Astrocyte of the hippocampus (primary cell): ENCODE results near the gene PAX9.

Experiments used
- DNase-seq: peaks from one replicate; pipeline ENCODE4 v3.0.0; 2011; ENCODE audit warnings: low read depth, low spot score

The PAX9 gene

GRCh38 chr14:36661506-36662257, at the start of gene PAX9:
PAX9 (plus strand) TSS chr14:36661860; CDS start chr14:36662090, 230 bp downstream.
- DNase-seq, result peak; percentile 83

GRCh38 chr14:36617824-36618223, 43.8 kb upstream of the PAX9 start:
- no peak for DNase-seq

GRCh38 chr14:36618641-36619040, 43.0 kb upstream of the PAX9 start:
- DNase-seq, result no peak

GRCh38 chr14:36619131-36619530, 42.5 kb upstream of the PAX9 start:
- DNase-seq, result no peak

- no peak for DNase-seq
Measured at GRCh38 chr14:36619853-36620252, 41.8 kb upstream of the PAX9 start.

GRCh38 chr14:36625014-36625413, 36.6 kb upstream of the PAX9 start:
- no peak for DNase-seq

- DNase-seq, result no peak
Measured at GRCh38 chr14:36625436-36625835, 36.2 kb upstream of the PAX9 start.

GRCh38 chr14:36626151-36626550, 35.5 kb upstream of the PAX9 start:
- no peak for DNase-seq

GRCh38 chr14:36627981-36628380, 33.7 kb upstream of the PAX9 start:
- no peak for DNase-seq

GRCh38 chr14:36633580-36633979, 28.1 kb upstream of the PAX9 start:
- DNase-seq, result no peak

- peak; percentile 51 for DNase-seq
Measured at GRCh38 chr14:36646664-36647416, 14.8 kb upstream of the PAX9 start.

- no peak for DNase-seq
Measured at GRCh38 chr14:36647417-36647823, 14.2 kb upstream of the PAX9 start.

GRCh38 chr14:36647824-36648753, 13.6 kb upstream of the PAX9 start:
- peak; percentile 71 for DNase-seq

GRCh38 chr14:36649872-36650650, 11.6 kb upstream of the PAX9 start:
- no peak for DNase-seq

GRCh38 chr14:36652542-36653201, 9.0 kb upstream of the PAX9 start:
- no peak for DNase-seq

- no peak for DNase-seq
Measured at GRCh38 chr14:36653413-36653812, 8.2 kb upstream of the PAX9 start.

GRCh38 chr14:36653962-36654793, 7.5 kb upstream of the PAX9 start:
- DNase-seq, result no peak

- DNase-seq, result no peak
Measured at GRCh38 chr14:36654794-36655381, 6.8 kb upstream of the PAX9 start.

- no peak for DNase-seq
Measured at GRCh38 chr14:36655571-36655962, 6.1 kb upstream of the PAX9 start.
